NCI-H345 treated with DMSO at 0.1 percent for 48 hours (cell line): ENCODE measurements around the gene EIF4ENIF1.
"Not testable (repeated sequence)": the region's sequence is repeated elsewhere in the genome, so short reads cannot be mapped to it uniquely, and the experiment has no call there.

Experiments
- DNase-seq: peaks from one replicate; lab custom pipeline; 2025; ENCODE audit not compliant: unreplicated experiment; lab: John Stamatoyannopoulos, UW

EIF4ENIF1 gene

DNA sequence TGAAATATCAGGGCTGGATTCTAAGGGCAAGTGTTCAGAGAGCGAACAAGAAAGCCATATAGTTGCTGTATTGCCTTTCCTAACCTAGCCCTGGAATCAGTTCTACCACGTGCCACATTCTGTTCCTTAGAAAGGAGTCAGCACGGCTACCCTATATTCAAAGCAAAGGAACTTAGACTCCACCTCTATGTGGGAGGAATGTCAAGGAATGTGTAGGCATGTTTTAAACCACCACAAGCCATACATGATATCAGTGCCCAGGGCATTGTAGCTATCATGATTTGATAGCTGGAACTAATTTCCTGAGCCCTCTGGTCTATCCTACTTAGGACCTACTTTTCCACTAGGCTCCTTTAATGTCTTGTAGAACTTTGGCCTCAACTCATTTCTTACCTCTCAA lies 2.5 kb upstream of the EIF4ENIF1 start:
- no peak for DNase-seq

DNA sequence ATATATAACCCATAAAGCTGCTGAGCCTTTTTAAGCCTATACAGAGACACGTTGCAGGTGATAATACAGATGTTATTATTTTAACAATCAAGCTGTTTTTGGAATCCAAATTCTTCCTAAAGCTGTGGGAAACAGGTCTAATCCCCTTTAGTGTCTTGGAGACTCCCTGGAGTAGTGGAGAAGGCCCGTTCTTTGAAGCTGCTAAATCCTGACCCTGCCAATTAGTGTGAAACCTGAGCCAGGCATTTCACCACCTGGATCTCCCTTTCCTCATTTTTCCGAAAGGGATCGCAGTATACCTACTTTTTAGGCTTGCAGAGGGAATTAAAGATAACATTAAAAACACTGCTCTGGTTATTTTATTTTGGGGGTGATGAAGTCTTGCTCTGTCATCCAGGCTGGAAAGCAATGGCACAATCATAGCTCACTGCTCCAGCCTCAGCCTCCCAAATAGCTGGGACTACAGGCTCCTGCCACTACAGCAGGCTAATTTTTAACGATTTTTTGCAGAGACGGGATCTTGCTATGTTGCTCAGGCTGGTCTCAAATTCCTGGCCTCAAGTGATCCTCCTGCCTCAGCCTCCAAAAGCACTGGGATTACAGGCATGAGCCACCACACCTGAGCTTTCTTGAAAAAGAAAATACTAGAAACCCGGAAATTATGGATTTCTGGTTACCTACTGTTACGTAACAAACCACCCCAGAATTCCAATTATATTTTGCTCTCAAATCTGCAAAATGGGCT lies 1.7 kb upstream of the EIF4ENIF1 start:
- DNase-seq: no peak

DNA sequence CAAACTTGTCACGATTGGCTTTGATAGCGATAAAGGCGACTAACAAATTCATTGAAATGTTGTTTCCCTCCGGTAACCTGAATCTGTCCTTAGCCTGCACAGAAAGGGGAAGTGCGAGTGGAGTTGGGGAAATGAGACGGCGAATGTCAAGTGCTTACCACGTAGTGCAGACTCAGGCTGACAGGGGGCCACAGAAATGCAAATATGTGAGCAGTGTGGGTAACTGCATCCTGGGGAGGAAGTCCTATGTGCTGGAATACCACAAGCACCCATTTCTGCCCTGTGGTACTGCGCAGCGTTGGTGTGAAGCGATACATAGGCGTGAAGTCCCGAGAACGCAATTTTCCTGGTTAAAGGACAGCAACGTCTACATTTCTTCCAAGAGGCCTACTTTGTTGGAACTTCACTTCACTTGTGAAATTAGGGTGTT lies 869 bp upstream of the EIF4ENIF1 start:
- DNase-seq: peak; percentile 3

DNA sequence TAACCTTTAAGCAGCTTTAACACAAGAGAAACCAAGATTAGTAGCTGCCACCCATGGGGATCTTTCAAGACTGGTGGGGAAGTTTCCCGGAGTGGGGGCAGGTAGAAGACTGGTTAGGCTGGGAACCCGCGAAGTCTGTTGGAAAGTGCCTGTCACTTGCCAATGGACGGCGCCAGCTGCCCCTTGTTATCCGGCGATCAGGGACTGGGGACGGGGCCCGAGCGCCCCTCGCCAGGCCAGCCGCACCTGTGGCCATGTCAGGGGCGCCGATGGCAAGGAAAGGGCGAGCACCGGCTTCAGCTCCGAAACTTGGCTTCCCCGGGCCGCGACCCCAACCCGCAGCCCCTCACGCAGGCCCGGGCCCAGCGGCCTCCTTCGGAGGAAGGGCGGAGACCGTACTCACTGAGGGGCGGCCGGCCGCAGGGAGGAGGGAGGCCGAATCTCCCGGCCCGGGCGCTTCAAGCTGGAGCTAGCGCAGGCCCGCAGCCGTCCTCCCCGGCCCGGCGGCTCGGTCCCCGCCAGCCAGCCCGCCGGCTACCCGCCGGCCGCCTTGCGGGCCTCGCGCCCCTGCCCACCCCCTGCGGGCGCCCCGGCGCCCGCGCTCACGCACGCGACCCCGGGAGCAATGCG lies 539 bp downstream of the EIF4ENIF1 start:
- no peak for DNase-seq

DNA sequence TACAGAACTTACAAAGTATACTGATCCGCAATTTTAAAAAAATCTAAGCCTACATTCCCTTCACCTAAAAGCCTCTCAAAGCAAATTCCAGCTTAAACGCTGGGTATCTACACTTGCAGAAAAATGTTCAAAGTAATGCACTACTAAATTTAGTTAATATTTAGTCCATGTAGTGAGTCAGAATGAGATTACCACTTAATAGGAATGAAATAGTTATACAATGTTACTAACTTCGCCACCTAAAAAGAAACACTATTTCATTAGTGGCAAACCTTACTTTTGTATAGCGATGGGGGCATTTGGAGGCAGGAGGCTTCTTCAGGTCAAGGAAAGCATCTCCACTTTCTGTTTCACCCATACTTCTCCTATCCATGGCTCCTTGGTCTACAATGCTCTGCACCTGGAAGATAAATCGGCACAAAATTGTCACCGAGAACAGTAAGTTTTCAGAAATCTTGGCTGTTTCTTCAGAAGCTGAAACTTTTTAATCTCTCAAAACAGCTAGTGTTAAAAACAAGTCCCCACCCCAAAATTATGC lies 1.2 kb downstream of the EIF4ENIF1 start:
- DNase-seq: no peak

DNA sequence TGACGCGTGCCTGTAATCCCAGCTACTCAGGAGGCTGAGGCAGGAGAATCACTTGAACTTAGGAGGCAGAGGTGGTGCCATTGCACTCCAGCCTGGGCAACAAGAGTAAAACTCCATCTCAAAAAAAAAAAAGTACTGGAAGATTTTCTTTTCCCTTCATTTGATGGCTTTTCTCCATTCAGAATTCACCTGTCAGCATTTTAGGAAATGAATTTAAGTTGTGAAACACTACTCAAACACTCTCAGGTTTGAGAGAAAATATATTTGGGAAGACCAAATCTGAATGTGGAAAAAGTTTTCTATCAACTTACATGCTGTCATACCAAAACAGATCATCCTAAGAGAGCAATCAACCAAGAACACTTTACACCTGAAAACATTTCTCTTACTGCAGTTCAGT lies 2.7 kb downstream of the EIF4ENIF1 start:
- no peak for DNase-seq

DNA sequence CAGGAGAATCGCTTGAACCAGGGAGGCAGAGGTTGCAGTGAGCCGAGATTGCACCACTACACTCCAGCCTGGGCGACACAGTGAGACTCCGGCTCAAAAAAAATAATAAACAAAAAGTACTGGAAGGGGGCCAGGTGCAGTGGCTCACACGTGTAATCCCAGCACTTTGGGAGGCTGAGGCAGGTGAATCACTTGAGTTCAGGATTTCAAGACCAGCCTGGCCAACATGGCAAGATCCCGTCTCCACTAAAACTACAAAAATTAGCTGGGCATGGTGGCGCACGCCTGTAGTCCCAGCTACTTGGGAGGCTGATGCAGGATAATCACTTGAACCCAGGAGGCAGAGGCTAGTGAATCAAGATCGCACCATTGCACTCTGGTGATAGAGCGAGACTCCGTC lies 3.3 kb downstream of the EIF4ENIF1 start:
- DNase-seq: not testable (repeated sequence)

DNA sequence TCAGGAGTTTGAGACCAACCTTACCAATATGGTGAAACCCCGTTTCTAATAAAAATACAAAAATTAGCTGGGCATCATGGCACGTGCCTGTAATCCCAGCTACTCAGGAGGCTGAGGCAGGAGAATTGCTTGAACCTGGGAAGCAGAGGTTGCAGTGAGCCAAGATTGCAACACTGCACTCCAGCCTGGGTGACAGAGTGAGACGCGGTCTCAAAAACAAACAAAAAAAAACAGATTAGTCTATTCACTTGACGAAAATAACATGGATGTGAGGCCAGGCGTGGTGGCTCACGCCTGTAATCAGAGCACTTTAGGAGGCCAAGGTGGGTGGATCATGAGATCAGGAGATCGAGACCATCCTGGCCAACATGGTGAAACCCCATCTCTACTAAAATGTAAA lies 7.2 kb downstream of the EIF4ENIF1 start:
- DNase-seq: not testable (repeated sequence)

DNA sequence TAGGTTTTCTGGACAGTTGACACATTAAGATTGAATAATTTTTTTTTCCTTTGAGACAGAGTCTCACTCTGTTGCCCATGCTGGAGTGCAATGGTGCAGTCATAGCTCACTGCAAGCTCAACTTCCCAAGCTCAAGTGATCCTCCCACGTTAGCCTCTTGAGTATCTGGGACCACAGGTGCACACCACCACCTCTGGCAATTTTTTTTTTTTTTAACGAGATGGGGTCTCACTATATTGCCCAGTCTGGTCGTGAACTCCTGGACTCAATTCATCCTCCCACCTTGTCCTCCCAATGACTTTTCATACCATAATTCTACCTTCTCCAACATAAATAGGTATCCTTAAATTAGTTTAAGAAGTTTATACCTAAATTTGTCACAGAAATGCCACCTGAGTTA lies 8.5 kb downstream of the EIF4ENIF1 start:
- no peak for DNase-seq

DNA sequence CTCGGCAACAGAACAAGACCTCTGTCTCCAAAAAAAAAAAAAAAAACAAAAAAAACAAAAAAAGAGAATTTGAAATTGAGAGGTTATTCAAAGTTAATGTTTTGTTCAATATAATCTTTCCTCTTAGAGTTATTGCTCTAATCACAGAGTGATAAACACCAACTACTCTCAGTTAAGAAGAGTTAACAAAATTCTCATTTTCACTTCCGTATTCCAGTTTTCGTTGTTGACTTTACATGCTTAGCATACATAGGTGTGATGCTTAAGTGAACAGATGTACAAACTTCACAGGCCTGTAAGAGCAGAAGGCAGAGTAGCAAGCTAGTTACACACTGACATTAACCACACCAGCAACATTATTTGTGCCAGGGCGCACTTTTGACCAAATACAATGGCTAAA lies 12.3 kb downstream of the EIF4ENIF1 start:
- DNase-seq: no peak

DNA sequence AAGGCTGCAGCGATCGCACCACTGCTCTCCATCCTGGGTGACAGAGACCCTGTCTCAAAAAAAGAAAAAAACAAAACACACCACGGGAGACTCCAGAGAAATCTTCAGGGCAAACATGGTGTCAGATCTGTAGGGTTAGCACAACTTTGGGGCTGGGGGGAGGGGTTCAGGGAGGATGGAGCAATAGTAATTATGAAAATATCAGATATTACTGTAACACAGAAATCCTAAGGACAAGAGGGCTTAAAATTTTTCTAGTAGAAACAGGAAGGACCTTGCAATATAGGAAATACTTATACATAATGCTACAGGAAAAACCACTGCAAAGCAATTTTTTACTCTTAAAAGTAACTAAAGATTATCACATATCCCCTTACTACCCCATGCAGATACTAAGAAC lies 13.8 kb downstream of the EIF4ENIF1 start:
- DNase-seq: no peak

DNA sequence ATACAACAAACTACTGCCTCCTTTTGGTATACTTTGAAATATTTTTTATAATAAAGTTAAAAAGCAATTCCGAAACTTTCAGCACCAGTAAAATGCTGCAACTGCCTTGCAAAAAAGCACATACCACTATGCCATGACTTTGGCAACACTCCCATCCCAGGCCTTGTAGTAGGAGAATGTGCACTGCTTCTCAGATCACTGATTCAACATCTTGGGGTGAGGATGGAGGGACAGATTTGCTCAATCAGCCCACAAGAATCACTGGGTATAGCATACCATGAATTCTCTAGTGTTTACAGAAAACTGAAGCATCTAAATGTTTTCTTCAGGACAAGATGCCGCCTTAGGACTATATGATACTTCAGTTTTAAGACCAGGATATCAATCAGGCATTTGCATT lies 14.9 kb downstream of the EIF4ENIF1 start:
- DNase-seq: no peak

DNA sequence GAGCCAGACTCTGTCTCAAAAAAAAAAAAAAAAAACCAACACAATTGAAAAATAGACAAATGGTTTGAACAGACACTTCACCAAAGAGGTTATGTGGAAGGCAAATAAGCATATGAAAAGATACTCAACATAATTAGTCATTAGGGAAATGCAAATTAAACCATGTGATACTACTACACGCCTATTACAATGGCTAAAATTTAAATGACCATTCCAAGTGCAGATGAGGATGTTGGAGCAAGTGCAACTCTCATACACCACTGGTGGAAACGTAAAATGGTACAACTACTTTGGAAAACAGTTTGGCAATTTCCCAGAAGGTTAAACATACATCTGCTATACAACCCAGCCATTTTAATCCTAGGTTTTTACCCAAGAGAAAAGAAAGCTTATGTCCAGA lies 24.3 kb downstream of the EIF4ENIF1 start:
- DNase-seq: no peak

DNA sequence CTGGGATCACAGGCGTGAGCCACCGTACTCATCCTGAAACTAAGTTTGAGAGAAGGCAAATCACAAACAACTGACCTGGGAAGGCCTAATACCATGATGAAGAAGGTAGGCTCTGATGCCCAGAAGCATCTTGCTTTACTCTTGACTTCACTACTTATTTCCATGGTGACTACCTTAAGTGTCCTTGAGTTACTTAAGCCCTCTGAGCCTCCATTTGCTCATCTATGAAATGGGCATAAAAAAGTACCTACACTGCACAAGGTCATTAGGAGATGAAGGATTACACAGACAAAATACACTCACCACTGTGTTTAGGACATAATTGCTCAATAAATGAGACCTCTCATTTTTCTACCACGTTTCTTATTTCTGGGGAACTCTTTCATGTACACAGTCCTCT lies 27.9 kb downstream of the EIF4ENIF1 start:
- no peak for DNase-seq

DNA sequence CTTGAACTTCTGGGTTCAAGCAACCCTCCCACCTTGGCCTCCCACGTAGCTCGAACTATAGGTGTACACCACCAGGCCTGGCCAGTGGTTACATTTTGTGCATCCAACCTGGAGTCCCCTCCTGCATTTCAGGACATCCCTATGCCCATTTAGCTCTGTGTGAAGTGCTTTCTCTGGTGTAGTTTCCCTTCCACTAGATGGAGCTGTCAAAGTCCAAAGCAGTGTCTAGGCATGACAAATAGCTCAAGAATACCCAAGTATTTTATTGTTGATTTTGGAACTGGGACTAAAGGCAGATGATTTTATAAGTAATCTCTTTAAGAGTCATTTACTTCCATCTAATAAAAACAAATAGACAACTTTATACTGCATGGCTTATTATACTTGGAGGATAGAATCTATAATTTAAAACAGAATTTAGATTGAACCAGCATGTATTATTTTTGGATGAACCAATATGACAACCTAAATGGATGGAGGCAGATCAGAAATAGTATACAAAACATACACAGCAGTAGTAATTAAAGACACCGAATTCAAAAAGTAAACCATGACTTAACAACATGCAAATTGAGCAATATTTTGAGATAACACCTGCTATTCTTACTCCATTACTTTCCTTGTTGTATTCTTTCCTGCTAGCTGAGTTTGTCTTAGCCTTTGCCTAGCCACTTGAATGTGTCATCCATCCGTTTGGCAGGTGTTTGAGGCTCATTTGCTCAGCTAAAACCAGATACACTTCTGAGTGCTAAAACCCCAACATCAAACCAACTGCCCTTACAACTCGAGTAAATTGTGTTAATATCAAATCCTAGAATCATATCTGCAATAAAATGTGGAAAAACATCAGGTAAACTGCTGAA lies 37.7 kb downstream of the EIF4ENIF1 start:
- DNase-seq: no peak

DNA sequence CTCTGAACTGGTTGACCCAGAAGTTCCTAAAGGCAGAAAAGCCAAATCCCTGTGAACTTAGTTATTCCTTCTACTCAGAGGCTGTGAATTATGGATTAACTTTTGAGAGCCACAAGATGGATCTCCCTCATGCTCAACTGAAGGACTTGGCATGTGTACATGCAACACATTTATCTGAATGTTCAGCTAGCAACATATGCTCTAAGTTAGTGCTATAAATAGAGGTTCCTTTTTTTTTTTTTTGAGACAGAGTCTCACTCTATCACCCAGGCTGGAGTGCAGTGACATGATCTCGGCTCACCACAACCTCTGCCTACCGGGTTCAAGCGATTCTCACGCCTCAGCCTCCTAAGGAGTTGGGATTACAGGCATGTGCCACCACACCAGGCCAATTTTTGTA lies 40.1 kb downstream of the EIF4ENIF1 start:
- no peak for DNase-seq

DNA sequence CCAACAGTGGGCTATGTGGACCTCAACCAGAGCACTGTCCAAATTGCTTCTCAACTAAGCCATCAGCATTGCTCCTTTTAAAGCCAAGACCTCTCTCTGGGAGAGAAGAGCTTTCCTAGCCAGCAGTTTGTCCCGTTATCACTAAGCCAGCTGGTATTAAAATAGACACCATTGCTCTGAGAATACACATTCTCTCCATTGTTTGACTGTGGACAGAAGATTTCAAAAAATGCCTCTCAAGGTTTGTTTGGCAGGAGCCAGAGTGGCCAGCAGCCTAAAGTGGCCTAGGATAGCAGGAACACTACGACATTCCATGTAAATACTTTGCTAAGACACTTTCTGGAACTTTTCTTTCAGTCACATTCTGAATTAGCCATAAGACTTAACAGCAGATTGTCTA lies 41.3 kb downstream of the EIF4ENIF1 start:
- DNase-seq: no peak

DNA sequence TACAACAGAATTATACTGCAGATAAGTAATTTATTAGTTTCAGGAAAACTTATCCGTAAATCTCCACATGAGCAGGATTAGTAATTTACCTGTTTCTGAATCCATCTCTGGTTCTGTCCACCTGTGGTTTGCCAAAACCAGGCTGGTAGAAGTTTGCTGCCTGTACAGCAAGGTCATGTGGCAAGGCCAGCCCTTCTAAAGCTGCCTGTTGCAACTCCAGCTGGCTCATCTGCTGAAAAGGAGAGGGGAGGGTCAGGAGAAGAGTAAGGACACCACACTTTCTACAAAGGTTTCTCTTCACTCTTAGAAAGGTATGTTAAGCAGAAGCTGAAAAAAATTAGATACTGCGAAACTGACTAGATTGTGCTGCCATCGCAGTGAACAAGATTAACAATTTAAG lies 42.3 kb downstream of the EIF4ENIF1 start:
- DNase-seq: no peak

DNA sequence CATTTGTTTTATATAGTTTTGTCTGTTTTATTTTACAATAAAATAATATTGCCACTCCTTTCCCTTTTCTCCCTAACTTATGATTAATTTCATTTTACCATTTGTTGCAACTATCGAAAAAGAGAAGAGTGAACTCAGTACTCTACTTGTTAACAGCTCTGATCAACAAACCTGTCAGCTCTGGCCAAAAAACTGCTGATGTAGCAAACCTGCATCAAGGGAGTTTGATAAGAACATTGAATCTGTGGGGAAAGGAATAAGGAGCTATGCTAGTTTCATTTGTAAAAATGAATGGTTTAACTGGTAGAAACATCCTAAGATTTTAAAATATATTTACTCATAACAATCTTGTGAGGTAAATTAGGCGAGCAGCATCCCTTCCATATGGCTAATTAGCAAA lies 42.9 kb downstream of the EIF4ENIF1 start:
- DNase-seq: no peak

DNA sequence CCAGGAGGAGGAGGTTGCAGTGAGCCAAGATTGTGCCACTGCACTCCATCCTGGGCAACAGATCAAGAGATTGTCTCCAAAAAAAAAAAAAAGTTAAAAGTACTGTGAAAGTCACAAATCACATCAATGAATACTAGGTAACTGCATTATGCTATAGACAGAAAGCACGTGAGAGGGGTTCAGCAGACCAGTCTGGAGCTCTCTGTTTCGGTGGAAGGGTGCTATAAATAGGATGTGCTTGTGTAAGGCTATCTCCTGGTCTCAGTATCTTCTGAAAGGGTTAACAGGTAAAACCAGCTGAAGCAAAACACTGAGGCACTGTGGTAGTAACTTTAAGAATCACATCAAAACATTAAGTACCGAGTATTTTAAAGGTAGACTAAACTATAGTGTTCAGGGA lies 43.4 kb downstream of the EIF4ENIF1 start:
- no peak for DNase-seq

DNA sequence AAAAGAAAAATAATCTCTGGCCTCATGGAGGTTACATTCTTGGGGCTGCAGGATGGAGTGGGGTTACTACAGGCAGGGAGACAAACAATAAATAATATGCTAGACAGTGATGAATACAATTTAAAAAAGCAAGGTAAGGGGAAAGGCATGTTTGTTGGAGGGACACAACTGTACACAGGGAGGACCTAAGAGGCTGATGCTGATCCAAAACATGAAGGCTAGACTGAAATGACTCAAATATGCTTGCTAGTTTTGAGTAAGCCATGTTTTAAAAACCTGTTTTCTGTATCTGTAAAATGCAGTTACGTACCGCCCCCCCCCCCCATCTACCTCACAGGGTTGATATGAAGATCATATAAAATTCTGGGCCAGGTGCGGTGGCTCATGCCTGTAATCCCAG lies 44.0 kb downstream of the EIF4ENIF1 start:
- DNase-seq: no peak

DNA sequence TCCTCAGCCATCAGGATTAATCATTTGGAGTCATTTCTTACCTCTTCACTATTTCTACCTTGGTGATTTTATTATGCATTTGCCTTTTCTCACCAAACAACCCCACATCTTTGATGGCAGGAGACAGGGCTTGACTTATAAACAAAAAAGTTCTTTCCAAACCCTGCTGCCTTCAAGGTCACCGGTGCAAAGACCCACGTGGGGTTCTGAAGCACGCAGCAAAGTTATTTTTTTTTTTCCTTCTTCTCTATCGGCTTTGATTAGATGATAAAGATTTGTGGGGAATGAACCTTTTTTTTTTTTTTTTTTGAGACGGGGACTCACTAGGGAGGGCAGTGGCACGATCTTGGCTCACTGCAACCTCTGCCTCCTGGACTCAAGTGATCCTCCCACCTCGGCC lies 46.1 kb downstream of the EIF4ENIF1 start:
- DNase-seq: no peak
